ENCODE measurements around the gene PLCZ1.
"Not testable (repeated sequence)": the region's sequence is repeated elsewhere in the genome, so short reads cannot be mapped to it uniquely, and the experiment has no call there.

PLCZ1 gene

GRCh38 chr12:18737819-18738218 lies at the start of gene PLCZ1, which contains the start of gene CAPZA3:
PLCZ1 (minus strand) TSS chr12:18738012; CDS start chr12:18737371, 641 bp downstream.
CAPZA3 (plus strand) TSS chr12:18738119; CDS start chr12:18738269, 150 bp downstream.
- no peak for DNase-seq

- not testable (repeated sequence) for DNase-seq
Observed at GRCh38 chr12:18785465-18785864, 47.7 kb upstream of the PLCZ1 start.

- DNase-seq, result no peak
Observed at GRCh38 chr12:18782827-18783226, 45.0 kb upstream of the PLCZ1 start.

- DNase-seq, result not testable (repeated sequence)
Observed at GRCh38 chr12:18766479-18766878, 28.7 kb upstream of the PLCZ1 start.

- DNase-seq, result no peak
Observed at GRCh38 chr12:18755341-18755740, 17.5 kb upstream of the PLCZ1 start.

- no peak for DNase-seq
Observed at GRCh38 chr12:18754124-18754707, 16.4 kb upstream of the PLCZ1 start.

- DNase-seq, result no peak
Observed at GRCh38 chr12:18753481-18754123, 15.8 kb upstream of the PLCZ1 start.

- DNase-seq, result no peak
Observed at GRCh38 chr12:18752947-18753346, 15.1 kb upstream of the PLCZ1 start.

- no peak for DNase-seq
Observed at GRCh38 chr12:18752280-18752920, 14.6 kb upstream of the PLCZ1 start.

- DNase-seq, result no peak
Observed at GRCh38 chr12:18751866-18752265, 14.1 kb upstream of the PLCZ1 start.

- DNase-seq, result no peak
Observed at GRCh38 chr12:18750085-18750484, 12.3 kb upstream of the PLCZ1 start.

GRCh38 chr12:18749386-18749957 lies 11.7 kb upstream of the PLCZ1 start:
- DNase-seq, result no peak

GRCh38 chr12:18747895-18748294 lies 10.1 kb upstream of the PLCZ1 start:
- no peak for DNase-seq

GRCh38 chr12:18731156-18731555 lies 6.7 kb downstream of the PLCZ1 start:
- no peak for DNase-seq

- DNase-seq, result no peak
Observed at GRCh38 chr12:18723752-18724151, 14.1 kb downstream of the PLCZ1 start.

GRCh38 chr12:18721452-18721851 lies 16.4 kb downstream of the PLCZ1 start:
- no peak for DNase-seq

GRCh38 chr12:18720690-18721089 lies 17.1 kb downstream of the PLCZ1 start:
- DNase-seq, result no peak

GRCh38 chr12:18719922-18720510 lies 17.8 kb downstream of the PLCZ1 start:
- DNase-seq, result no peak

- DNase-seq, result no peak
Observed at GRCh38 chr12:18718462-18718861, 19.4 kb downstream of the PLCZ1 start.

GRCh38 chr12:18716236-18716635 lies 21.6 kb downstream of the PLCZ1 start:
- no peak for DNase-seq

- DNase-seq, result no peak
Observed at GRCh38 chr12:18706798-18707197, 31.0 kb downstream of the PLCZ1 start.

- no peak for DNase-seq
Observed at GRCh38 chr12:18703911-18704310, 33.9 kb downstream of the PLCZ1 start.

- no peak for DNase-seq
Observed at GRCh38 chr12:18703321-18703720, 34.5 kb downstream of the PLCZ1 start.

- DNase-seq, result no peak
Observed at GRCh38 chr12:18700271-18700670, 37.5 kb downstream of the PLCZ1 start.

Measured in activated CD4-positive, CD25-positive, alpha-beta regulatory T cell (primary cell).